ENCODE results near the gene MBD3L4.

DNA sequence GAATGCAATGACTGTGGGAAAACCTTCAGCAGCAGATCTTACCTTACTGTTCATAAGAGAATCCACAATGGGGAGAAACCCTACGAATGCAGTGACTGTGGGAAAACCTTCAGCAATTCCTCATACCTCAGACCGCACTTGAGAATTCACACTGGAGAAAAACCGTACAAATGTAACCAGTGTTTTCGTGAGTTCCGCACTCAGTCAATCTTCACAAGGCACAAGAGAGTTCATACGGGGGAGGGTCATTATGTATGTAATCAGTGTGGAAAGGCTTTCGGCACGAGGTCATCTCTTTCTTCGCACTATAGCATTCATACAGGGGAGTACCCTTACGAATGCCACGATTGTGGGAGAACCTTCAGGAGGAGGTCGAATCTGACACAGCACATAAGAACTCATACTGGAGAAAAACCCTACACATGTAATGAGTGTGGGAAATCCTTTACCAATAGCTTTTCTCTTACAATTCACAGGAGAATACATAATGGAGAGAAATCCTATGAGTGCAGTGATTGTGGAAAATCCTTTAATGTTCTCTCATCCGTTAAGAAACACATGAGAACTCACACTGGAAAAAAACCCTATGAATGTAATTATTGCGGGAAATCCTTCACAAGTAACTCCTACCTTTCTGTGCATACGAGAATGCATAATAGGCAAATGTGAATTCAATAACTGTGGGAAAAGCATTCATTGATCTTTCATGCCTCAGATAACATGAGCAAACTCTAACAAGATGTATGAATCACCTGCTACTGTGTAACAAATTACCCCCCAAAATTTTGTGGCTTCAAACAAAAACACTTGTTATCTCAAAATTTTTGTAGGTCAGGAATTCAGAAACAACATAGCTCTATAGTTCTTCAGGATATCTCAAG is 43.3 kb upstream of the MBD3L4 start:
- TF ChIP-seq, protein P1, sequence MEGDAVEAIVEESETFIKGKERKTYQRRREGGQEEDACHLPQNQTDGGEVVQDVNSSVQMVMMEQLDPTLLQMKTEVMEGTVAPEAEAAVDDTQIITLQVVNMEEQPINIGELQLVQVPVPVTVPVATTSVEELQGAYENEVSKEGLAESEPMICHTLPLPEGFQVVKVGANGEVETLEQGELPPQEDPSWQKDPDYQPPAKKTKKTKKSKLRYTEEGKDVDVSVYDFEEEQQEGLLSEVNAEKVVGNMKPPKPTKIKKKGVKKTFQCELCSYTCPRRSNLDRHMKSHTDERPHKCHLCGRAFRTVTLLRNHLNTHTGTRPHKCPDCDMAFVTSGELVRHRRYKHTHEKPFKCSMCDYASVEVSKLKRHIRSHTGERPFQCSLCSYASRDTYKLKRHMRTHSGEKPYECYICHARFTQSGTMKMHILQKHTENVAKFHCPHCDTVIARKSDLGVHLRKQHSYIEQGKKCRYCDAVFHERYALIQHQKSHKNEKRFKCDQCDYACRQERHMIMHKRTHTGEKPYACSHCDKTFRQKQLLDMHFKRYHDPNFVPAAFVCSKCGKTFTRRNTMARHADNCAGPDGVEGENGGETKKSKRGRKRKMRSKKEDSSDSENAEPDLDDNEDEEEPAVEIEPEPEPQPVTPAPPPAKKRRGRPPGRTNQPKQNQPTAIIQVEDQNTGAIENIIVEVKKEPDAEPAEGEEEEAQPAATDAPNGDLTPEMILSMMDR (optimal IDR thresholded peaks at IDR 0.05 in 1 of 3, IDR thresholded peaks at IDR 0.05 in 1 of 3, conservative IDR thresholded peaks at IDR 0.05 in 1 of 3; ENCODE audit: extremely low read depth in 1 of 3, insufficient read depth in 2 of 3, low read length in 3 of 3), result no peak
- no peak for TF ChIP-seq EZH2 (IDR thresholded peaks at IDR 0.05; ENCODE audit: low read length)

Measured in keratinocyte (primary cell).